ENCODE measurements around the gene PYGM.
A peak's percentile ranks its signal among the peaks of the same experiment; 100 is the strongest.

The PYGM gene

GRCh38 chr11:64765851-64766665 lies 6.3 kb upstream of the PYGM start:
- TF ChIP-seq FOXP2 (optimal IDR thresholded peaks at IDR 0.05; ENCODE audit: borderline replicate concordance, extremely low read depth, extremely low read length, insufficient read depth) = no peak
- no peak for TF ChIP-seq SIN3A (IDR thresholded peaks at IDR 0.05; ENCODE audit: borderline replicate concordance, insufficient read depth, low read length)
- no peak for TF ChIP-seq POLR2AphosphoS5 (IDR thresholded peaks at IDR 0.05; ENCODE audit: low read depth, low read length)
- no peak for TF ChIP-seq TAF1 (IDR thresholded peaks at IDR 0.05; ENCODE audit: borderline replicate concordance, insufficient read depth, low read length)
- TF ChIP-seq, protein P1, sequence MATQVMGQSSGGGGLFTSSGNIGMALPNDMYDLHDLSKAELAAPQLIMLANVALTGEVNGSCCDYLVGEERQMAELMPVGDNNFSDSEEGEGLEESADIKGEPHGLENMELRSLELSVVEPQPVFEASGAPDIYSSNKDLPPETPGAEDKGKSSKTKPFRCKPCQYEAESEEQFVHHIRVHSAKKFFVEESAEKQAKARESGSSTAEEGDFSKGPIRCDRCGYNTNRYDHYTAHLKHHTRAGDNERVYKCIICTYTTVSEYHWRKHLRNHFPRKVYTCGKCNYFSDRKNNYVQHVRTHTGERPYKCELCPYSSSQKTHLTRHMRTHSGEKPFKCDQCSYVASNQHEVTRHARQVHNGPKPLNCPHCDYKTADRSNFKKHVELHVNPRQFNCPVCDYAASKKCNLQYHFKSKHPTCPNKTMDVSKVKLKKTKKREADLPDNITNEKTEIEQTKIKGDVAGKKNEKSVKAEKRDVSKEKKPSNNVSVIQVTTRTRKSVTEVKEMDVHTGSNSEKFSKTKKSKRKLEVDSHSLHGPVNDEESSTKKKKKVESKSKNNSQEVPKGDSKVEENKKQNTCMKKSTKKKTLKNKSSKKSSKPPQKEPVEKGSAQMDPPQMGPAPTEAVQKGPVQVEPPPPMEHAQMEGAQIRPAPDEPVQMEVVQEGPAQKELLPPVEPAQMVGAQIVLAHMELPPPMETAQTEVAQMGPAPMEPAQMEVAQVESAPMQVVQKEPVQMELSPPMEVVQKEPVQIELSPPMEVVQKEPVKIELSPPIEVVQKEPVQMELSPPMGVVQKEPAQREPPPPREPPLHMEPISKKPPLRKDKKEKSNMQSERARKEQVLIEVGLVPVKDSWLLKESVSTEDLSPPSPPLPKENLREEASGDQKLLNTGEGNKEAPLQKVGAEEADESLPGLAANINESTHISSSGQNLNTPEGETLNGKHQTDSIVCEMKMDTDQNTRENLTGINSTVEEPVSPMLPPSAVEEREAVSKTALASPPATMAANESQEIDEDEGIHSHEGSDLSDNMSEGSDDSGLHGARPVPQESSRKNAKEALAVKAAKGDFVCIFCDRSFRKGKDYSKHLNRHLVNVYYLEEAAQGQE (IDR thresholded peaks at IDR 0.05; ENCODE audit: insufficient read depth in 1 of 2, low read depth in 2 of 2, low read length in 2 of 2) = no peak

DNA sequence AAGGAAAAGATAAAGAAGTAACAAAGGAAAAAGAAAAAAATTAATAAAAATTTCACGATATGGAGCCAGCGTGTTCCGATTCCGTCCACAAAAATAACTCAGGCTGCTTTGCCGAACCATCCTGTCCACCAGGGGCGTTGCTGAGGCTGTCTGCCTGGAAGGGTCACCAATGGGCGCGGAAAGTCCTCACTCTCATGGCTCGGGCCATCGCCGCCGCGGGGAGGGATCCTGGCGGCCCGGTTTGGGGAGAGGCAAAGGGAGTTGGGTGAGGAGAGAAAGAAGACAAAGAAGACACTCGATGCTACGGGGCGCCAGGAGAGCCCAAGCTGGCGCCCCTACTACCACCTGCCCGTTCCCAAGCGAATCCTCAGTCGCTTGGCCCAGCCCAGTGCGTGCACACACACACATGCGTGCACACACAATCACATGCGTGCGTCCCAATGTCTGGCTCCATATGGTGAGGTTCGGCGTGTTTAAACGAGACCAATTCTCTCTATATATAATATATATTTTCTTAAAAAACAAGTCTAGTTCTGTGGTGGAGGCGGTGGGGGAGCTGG lies 5.6 kb upstream of the PYGM start:
- TF ChIP-seq TAF1 (IDR thresholded peaks at IDR 0.05; ENCODE audit: borderline replicate concordance, insufficient read depth, low read length) (no peak), POLR2AphosphoS5 (IDR thresholded peaks at IDR 0.05; ENCODE audit: low read depth, low read length) (peak; percentile 6; the same call in 1 of the 2 replicates)

GRCh38 chr11:64764753-64765152 lies 5.0 kb upstream of the PYGM start:
- TF ChIP-seq SIN3A (IDR thresholded peaks at IDR 0.05; ENCODE audit: borderline replicate concordance, insufficient read depth, low read length) (no peak), FOXP2 (optimal IDR thresholded peaks at IDR 0.05; ENCODE audit: borderline replicate concordance, extremely low read depth, extremely low read length, insufficient read depth) (no peak), POLR2AphosphoS5 (IDR thresholded peaks at IDR 0.05; ENCODE audit: low read depth, low read length) (no peak), TAF1 (IDR thresholded peaks at IDR 0.05; ENCODE audit: borderline replicate concordance, insufficient read depth, low read length) (no peak)
- TF ChIP-seq, protein P1 (IDR thresholded peaks at IDR 0.05; ENCODE audit: insufficient read depth in 1 of 2, low read depth in 2 of 2, low read length in 2 of 2) = no peak

- TF ChIP-seq FOXP2 (optimal IDR thresholded peaks at IDR 0.05; ENCODE audit: borderline replicate concordance, extremely low read depth, extremely low read length, insufficient read depth) (no peak), TAF1 (IDR thresholded peaks at IDR 0.05; ENCODE audit: borderline replicate concordance, insufficient read depth, low read length) (no peak), SIN3A (IDR thresholded peaks at IDR 0.05; ENCODE audit: borderline replicate concordance, insufficient read depth, low read length) (no peak), POLR2AphosphoS5 (IDR thresholded peaks at IDR 0.05; ENCODE audit: low read depth, low read length) (no peak; the same call in 1 of the 2 replicates)
- TF ChIP-seq, protein P1 (IDR thresholded peaks at IDR 0.05; ENCODE audit: insufficient read depth in 1 of 2, low read depth in 2 of 2, low read length in 2 of 2) = no peak
Measured at GRCh38 chr11:64764040-64764611, 4.4 kb upstream of the PYGM start.

DNA sequence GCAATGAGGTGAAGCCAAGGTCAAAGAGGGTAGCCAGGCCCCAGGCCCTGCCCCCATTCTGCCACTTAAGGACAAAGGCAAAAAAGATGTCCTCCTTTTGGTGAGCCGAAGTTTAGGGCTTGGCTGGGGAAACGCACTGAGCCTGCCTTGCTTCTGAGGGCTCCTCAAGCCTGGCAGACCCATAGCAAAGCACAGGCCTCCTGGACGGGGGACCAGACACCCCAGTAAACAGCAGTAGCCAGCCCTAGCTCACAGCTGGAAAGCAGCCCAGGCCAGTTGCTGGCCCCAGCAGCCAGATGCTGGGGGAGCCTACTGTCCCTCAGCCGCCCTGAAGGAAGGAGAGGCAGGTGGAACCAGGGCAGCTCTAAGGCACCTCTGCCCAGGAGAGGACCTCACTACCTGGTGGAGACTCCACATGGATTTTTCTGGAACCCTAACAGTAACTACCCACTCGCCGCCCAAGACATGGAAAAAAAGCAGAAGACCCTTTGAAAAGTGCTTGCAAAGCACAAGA lies 3.8 kb upstream of the PYGM start:
- TF ChIP-seq, protein P1 (IDR thresholded peaks at IDR 0.05; ENCODE audit: insufficient read depth in 1 of 2, low read depth in 2 of 2, low read length in 2 of 2) = no peak
- TF ChIP-seq TAF1 (IDR thresholded peaks at IDR 0.05; ENCODE audit: borderline replicate concordance, insufficient read depth, low read length) = no peak
- no peak for TF ChIP-seq SIN3A (IDR thresholded peaks at IDR 0.05; ENCODE audit: borderline replicate concordance, insufficient read depth, low read length)
- no peak for TF ChIP-seq FOXP2 (optimal IDR thresholded peaks at IDR 0.05; ENCODE audit: borderline replicate concordance, extremely low read depth, extremely low read length, insufficient read depth)

Data from PFSK-1 (cell line).